Natural killer cell (primary cell): ENCODE data around the gene ZMYND12. TPM values are rescaled to one million over a fixed set of nuclear protein-coding genes. Genes with fewer than 3 reads are reported as not detected.

Experiments used
- ATAC-seq, 3 donors: fragments of 150-1000 bp in 2 of 3; fragments of 200-7000 bp in 1 of 3; cut with Tn5 transposase; 1 replicate in 1 of 3; 2 replicates in 2 of 3; pipeline ENCODE4 v1.10.0; 2021; ENCODE audit warnings: mild to moderate bottlenecking in 2 of 3, moderate library complexity in 2 of 3
- DNase-seq, 2 donors: peaks; one replicate each; pipeline versions ENCODE4 v3.0.0 to v3.0.0-alpha.2; 2013 to 2021; ENCODE audit warnings: mixed read lengths in 1 of 2
- H3K27ac ChIP-seq: one replicate; pipeline ENCODE4 v1.5.1; 2013; ENCODE audit warnings: mild to moderate bottlenecking, low read length
- H3K27me3 ChIP-seq: one replicate; pipeline ENCODE4 v1.6.1; 2013; ENCODE audit warnings: low read length; ENCODE audit not compliant: control insufficient read depth, insufficient read depth
- H3K36me3 ChIP-seq: one replicate; pipeline ENCODE4 v1.6.1; 2013; ENCODE audit warnings: low read length; ENCODE audit not compliant: control insufficient read depth, insufficient read depth
- H3K4me1 ChIP-seq: one replicate; pipeline ENCODE4 v1.6.1; 2013; ENCODE audit warnings: low read length; ENCODE audit not compliant: control insufficient read depth, insufficient read depth
- H3K4me3 ChIP-seq: one replicate; pipeline ENCODE4 v1.5.1; 2013; ENCODE audit warnings: low read length
- H3K9me3 ChIP-seq: one replicate; pipeline ENCODE4 v1.6.1; 2013; ENCODE audit warnings: low read length; ENCODE audit not compliant: control insufficient read depth, insufficient read depth
- H3K27ac Mint-ChIP-seq, 2 donors: one replicate each; pipeline ENCODE4 v1.8.0; 2022; ENCODE audit warnings: mild to moderate bottlenecking in 2 of 2, mixed read lengths in 2 of 2, moderate library complexity in 1 of 2
- H3K27me3 Mint-ChIP-seq, 2 donors: one replicate each; pipeline ENCODE4 v1.8.0; 2022; ENCODE audit warnings: low read depth in 2 of 2, mixed read lengths in 2 of 2
- H3K36me3 Mint-ChIP-seq: one replicate; pipeline ENCODE4 v1.8.0; 2022; ENCODE audit warnings: mixed read lengths
- H3K4me1 Mint-ChIP-seq, 2 donors: one replicate each; pipeline ENCODE4 v1.8.0; 2022; ENCODE audit warnings: mixed read lengths in 2 of 2
- H3K4me3 Mint-ChIP-seq: one replicate; pipeline ENCODE4 v1.8.0; 2022; ENCODE audit warnings: mild to moderate bottlenecking, moderate library complexity, mixed read lengths
- H3K9me3 Mint-ChIP-seq, 2 donors: one replicate each; pipeline ENCODE4 v1.8.0; 2022; ENCODE audit warnings: mixed read lengths in 2 of 2
- WGBS: methylation state at CpG from one replicate; pipeline ENCODE4 v1.1.7; 2013; ENCODE audit warnings: missing lambda C conversion rate; ENCODE audit not compliant: insufficient coverage; 5-methylcytosine and 5-hydroxymethylcytosine counted together
- intact Hi-C: fragments of 100-400 bp; cut with micrococcal nuclease; formaldehyde crosslinking; loops from one replicate; pipeline ENCODE4 v1.14.2; 2022
- total RNA-seq, 4 donors: library from RNA; stranded (reverse); fragments of 120-200 nt in 1 of 4; gene quantifications; one replicate each; pipeline versions ENCODE4 v1.2.3 to v1.2.4, GENCODE V29; 2013 to 2022
- TF ChIP-seq, protein P1 (sequence below): fragments of 200-600 bp; IDR thresholded peaks from one replicate; pipeline ENCODE4 v1.8.0; 2022; ENCODE audit warnings: antibody characterized with exemption

The ZMYND12 gene
- total RNA-seq, 3 donors from 2014 or later (not counting 1 experiment from before 2014, with no cell fraction given), result 0.47 to 1.1 (median 0.97) TPM

DNA sequence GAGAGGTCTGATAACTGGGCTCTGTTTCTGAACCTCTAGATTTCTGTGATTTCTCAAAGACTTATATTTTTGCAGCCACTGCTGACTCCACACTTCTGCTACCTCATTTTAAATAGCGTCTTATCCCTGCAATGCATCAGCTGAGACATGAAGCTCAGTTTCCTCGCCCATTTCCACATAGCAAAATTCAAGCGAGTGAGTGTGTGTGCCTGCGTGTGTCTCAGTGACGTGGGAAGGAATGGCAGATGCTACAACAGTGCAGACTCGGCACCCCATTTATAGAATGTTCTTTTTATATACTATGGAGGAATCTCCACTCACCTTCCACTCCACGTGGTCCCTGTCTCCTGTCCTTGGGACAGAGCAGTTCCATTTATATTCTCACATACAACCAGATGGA, 35.7 kb downstream of the ZMYND12 start:
- no peak overlapping the region for H3K27ac ChIP-seq
- H3K36me3 ChIP-seq, result no peaks in the 10 kb centered on the region
- H3K9me3 ChIP-seq, result no peaks in the 10 kb centered on the region
- Mint-ChIP-seq H3K27me3 (peaks cover 10 to 31% of the 10 kb centered on the region in 2 donors), H3K9me3 (no peaks in the 10 kb centered on the region), H3K4me3 (no peak overlapping the region), H3K4me1 (peaks cover 5% of the 10 kb centered on the region in 2 donors), H3K36me3 (no peaks in the 10 kb centered on the region), H3K27ac (no peak overlapping the region)
- ATAC-seq (no peak), DNase-seq (no peak)
- peaks cover 4% of the 10 kb centered on the region for H3K4me1 ChIP-seq
- WGBS, result 91% methylated on average over 6 of the region's 7 CpGs
- H3K4me3 ChIP-seq, result no peak overlapping the region
- intact Hi-C loops, result no loop called here
- H3K27me3 ChIP-seq, result no peaks in the 10 kb centered on the region
- TF ChIP-seq, protein P1, sequence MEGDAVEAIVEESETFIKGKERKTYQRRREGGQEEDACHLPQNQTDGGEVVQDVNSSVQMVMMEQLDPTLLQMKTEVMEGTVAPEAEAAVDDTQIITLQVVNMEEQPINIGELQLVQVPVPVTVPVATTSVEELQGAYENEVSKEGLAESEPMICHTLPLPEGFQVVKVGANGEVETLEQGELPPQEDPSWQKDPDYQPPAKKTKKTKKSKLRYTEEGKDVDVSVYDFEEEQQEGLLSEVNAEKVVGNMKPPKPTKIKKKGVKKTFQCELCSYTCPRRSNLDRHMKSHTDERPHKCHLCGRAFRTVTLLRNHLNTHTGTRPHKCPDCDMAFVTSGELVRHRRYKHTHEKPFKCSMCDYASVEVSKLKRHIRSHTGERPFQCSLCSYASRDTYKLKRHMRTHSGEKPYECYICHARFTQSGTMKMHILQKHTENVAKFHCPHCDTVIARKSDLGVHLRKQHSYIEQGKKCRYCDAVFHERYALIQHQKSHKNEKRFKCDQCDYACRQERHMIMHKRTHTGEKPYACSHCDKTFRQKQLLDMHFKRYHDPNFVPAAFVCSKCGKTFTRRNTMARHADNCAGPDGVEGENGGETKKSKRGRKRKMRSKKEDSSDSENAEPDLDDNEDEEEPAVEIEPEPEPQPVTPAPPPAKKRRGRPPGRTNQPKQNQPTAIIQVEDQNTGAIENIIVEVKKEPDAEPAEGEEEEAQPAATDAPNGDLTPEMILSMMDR, result no peak

DNA sequence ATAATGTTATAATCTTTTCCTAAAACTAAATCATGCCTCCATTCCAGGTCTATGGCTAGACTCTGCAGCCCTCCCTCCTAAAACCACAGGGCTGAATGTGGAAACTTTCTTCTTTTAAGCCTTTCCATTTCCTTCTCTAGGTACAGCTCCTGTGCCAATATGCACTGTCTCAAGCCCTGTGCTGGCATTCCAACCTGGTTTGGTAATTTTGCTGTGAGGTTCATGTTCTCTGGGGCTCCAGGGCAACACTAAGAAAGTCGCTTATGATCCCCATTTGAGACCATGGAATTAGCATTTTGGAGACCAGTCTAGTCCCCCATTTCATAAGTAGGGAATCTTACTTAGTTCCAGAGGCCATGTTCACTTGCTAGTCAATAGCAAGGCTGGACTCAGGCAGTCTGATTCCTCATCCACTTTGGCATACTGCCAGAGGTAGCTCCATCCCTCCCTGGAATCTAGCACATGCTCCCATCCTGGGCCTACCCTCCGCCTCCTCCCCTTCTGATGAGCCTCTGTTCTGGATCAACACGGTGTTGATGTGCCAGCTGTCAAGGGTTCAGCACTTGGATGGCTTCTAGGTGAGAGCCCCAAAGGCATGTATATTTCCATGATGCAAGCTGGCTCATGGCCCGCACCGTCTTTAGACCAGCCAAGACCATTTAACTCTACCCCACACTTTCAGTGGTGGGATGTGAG, 36.5 kb downstream of the ZMYND12 start:
- no peak for ATAC-seq
- peaks cover 5 to 24% of the 10 kb centered on the region in 2 donors for H3K27me3 Mint-ChIP-seq
- no peaks in the 10 kb centered on the region for H3K9me3 Mint-ChIP-seq

DNA sequence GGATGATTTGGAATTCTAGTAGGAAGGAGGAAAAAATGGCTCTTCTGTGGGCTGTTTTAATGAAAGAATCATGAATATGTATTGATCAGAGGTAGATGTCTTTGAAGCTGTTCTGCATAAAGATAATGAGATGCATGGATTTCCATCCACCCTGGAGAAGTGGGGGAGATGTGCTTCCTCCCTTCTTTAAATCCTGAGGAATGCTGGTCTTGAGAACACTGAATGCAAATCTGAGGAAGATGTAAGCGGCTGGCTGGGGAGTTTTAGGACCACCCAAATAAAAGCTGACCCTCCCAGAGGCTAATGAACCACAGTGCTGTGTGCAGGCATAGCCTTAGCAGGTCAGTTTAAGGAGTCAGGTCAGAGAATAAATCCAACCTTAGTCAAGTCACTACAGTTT, 37.3 kb downstream of the ZMYND12 start:
- Histone ChIP-seq H3K4me3 (no peak overlapping the region), H3K27ac (no peak overlapping the region), H3K36me3 (no peaks in the 10 kb centered on the region), H3K27me3 (no peaks in the 10 kb centered on the region), H3K9me3 (no peaks in the 10 kb centered on the region), H3K4me1 (peaks cover 4% of the 10 kb centered on the region)
- ATAC-seq, result no peak
- Mint-ChIP-seq H3K27me3 (peaks cover 5 to 24% of the 10 kb centered on the region in 2 donors), H3K4me3 (no peak overlapping the region), H3K36me3 (no peaks in the 10 kb centered on the region), H3K9me3 (no peaks in the 10 kb centered on the region), H3K27ac (no peak overlapping the region), H3K4me1 (no peaks in the 10 kb centered on the region)
- TF ChIP-seq, protein P1, result no peak
- WGBS, result 75% methylated on average over 1 of the region's 1 CpG
- intact Hi-C loops, result no loop called here
- DNase-seq, result no peak

More for the DNA sequence above, 36.5 kb downstream of the ZMYND12 start:
- TF ChIP-seq, protein P1, result no peak
- Histone ChIP-seq H3K27ac (no peak overlapping the region), H3K9me3 (no peaks in the 10 kb centered on the region), H3K36me3 (no peaks in the 10 kb centered on the region), H3K27me3 (no peaks in the 10 kb centered on the region), H3K4me3 (no peak overlapping the region), H3K4me1 (peaks cover 4% of the 10 kb centered on the region)
- no peak for DNase-seq
- no peaks in the 10 kb centered on the region for H3K36me3 Mint-ChIP-seq
- intact Hi-C loops, result no loop called here
- no peak overlapping the region for H3K4me3 Mint-ChIP-seq
- H3K4me1 Mint-ChIP-seq, result no peaks in the 10 kb centered on the region
- H3K27ac Mint-ChIP-seq, result no peak overlapping the region
- 90% methylated on average over 3 of the region's 5 CpGs for WGBS

DNA sequence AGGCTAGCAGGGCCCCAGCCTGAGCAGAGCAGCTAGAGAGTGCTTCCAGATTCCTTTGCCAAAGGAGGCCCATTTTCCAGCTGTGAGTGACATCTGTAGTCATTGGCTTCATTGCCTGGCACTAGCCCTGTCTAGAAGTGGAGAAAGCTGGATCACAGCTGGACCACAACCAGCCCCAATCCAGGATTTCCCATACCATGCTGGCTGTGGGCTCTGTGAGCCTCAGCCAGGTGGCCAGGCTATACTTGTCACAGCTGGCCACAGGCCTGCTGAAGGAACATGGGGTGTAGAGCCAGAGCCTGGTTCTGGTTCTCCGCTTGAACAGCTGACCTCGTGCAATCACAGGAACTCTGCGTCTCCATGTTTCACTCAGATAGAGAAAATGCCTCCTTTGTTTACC, 38.7 kb downstream of the ZMYND12 start:
- TF ChIP-seq, protein P1, result no peak
- Histone ChIP-seq H3K4me1 (peaks cover 4% of the 10 kb centered on the region), H3K36me3 (no peaks in the 10 kb centered on the region), H3K27ac (no peak overlapping the region), H3K27me3 (no peaks in the 10 kb centered on the region), H3K9me3 (no peaks in the 10 kb centered on the region), H3K4me3 (no peak overlapping the region)
- Mint-ChIP-seq H3K36me3 (no peaks in the 10 kb centered on the region), H3K4me3 (no peak overlapping the region), H3K27me3 (peaks cover 5 to 24% of the 10 kb centered on the region in 2 donors), H3K27ac (no peak overlapping the region), H3K4me1 (no peaks in the 10 kb centered on the region), H3K9me3 (no peaks in the 10 kb centered on the region)
- intact Hi-C loops, result no loop called here
- DNase-seq (no peak), ATAC-seq (no peak)
- WGBS, result 71% methylated on average over 3 of the region's 3 CpGs
